Measurements from ENCODE around the gene IQCF5. TPM values are rescaled to one million over a fixed set of nuclear protein-coding genes. Genes with fewer than 3 reads are reported as not detected.

Gene IQCF5
- total RNA-seq, 1 experiment from 2014 or later, result not detected

GRCh38 chr3:51830345-51830744 is 45.1 kb downstream of the IQCF5 start:
- H3K27ac ChIP-seq, result no peak overlapping the region
- H3K9me3 ChIP-seq (replicated peaks), result no peaks in the 10 kb centered on the region; the same call in 1 of the 2 replicates
- no peaks in the 10 kb centered on the region for H3K4me1 ChIP-seq

GRCh38 chr3:51828297-51828696 is 47.1 kb downstream of the IQCF5 start:
- no peak overlapping the region for H3K27ac ChIP-seq
- H3K36me3 ChIP-seq, result no peaks in the 10 kb centered on the region
- no peak for DNase-seq
- no peaks in the 10 kb centered on the region for H3K4me1 ChIP-seq
- no peaks in the 10 kb centered on the region; the same call in 1 of the 2 replicates for H3K9me3 ChIP-seq (replicated peaks)
- H3K27me3 ChIP-seq, result no peaks in the 10 kb centered on the region
- no peak overlapping the region for H3K4me3 ChIP-seq

More at GRCh38 chr3:51830345-51830744, 45.1 kb downstream of the IQCF5 start:
- Histone ChIP-seq H3K36me3 (no peaks in the 10 kb centered on the region), H3K4me3 (no peak overlapping the region), H3K27me3 (no peaks in the 10 kb centered on the region)
- no peak for DNase-seq

Other genes starting within 250 kb of the IQCF5 start
- 34.7 and 35.0 TPM in 2 replicates for gene TEX264, start 204.3 kb downstream of the IQCF5 start, total RNA-seq (2014; rRNA removed; shearing (Covaris generic))
- 0.16 and 0.30 TPM in 2 replicates for gene GRM2, start 168.5 kb downstream of the IQCF5 start, total RNA-seq (2014; rRNA removed; shearing (Covaris generic))
- gene IQCF6, start 96.4 kb downstream of the IQCF5 start, total RNA-seq (2014; rRNA removed; shearing (Covaris generic)), result not detected in 2 replicates
- not detected in 2 replicates for gene IQCF2, start 14.0 kb downstream of the IQCF5 start, total RNA-seq (2014; rRNA removed; shearing (Covaris generic))
- gene IQCF1, start 27.8 kb upstream of the IQCF5 start, total RNA-seq (2014; rRNA removed; shearing (Covaris generic)), result not detected in 2 replicates
- 31.7 and 42.1 TPM in 2 replicates for gene RRP9, start 66.3 kb upstream of the IQCF5 start, total RNA-seq (2014; rRNA removed; shearing (Covaris generic))
- gene PARP3, start 66.8 kb upstream of the IQCF5 start, total RNA-seq (2014; rRNA removed; shearing (Covaris generic)), result 8.7 and 9.5 TPM in 2 replicates
- gene GPR62, start 79.8 kb upstream of the IQCF5 start, total RNA-seq (2014; rRNA removed; shearing (Covaris generic)), result not detected in 2 replicates
- 178 and 186 TPM in 2 replicates for gene PCBP4, start 91.9 kb upstream of the IQCF5 start, total RNA-seq (2014; rRNA removed; shearing (Covaris generic))
- 11.2 and 13.0 TPM in 2 replicates for gene ABHD14B, start 98.4 kb upstream of the IQCF5 start, total RNA-seq (2014; rRNA removed; shearing (Covaris generic))
- gene ABHD14A, start 99.5 kb upstream of the IQCF5 start, total RNA-seq (2014; rRNA removed; shearing (Covaris generic)), result 9.6 and 10.8 TPM in 2 replicates
- gene ACY1, start 107.9 kb upstream of the IQCF5 start, total RNA-seq (2014; rRNA removed; shearing (Covaris generic)), result 24.5 and 26.2 TPM in 2 replicates
- 1,784 and 1,861 TPM in 2 replicates for gene RPL29, start 120.3 kb upstream of the IQCF5 start, total RNA-seq (2014; rRNA removed; shearing (Covaris generic))
- gene DUSP7, start 181.0 kb upstream of the IQCF5 start, total RNA-seq (2014; rRNA removed; shearing (Covaris generic)), result 9.1 and 9.6 TPM in 2 replicates